MG63 (cell line): ENCODE measurements around the gene PCDHB9. TPM values are rescaled to one million over a fixed set of nuclear protein-coding genes. Genes with fewer than 3 reads are reported as not detected.
"Not testable (repeated sequence)": the region's sequence is repeated elsewhere in the genome, so short reads cannot be mapped to it uniquely, and the experiment has no call there.

ENCODE experiments used
- DNase-seq: peaks from one replicate; pipeline ENCODE4 v3.0.0-alpha.2; 2020
- H3K27me3 ChIP-seq: fragments of 250-450 bp; sonication (Bioruptor Pico); 2 replicates; pipeline ENCODE4 v1.5.1; 2020; ENCODE audit warnings: mild to moderate bottlenecking, moderate library complexity
- H3K36me3 ChIP-seq: fragments of 250-450 bp; sonication (Bioruptor Pico); 2 replicates; pipeline ENCODE4 v1.5.1; 2020; ENCODE audit warnings: mild to moderate bottlenecking, moderate library complexity
- H3K4me3 ChIP-seq: fragments of 250-450 bp; sonication (Bioruptor Pico); 2 replicates; pipeline ENCODE4 v1.5.1; 2020; ENCODE audit warnings: mild to moderate bottlenecking, moderate library complexity
- H3K9me3 ChIP-seq: fragments of 250-450 bp; sonication (Bioruptor Pico); 2 replicates; pipeline ENCODE4 v1.5.1; 2020; ENCODE audit warnings: mild to moderate bottlenecking, moderate library complexity
- total RNA-seq: library from RNA; depleted of rRNA; stranded (reverse); fragments of >200 nt; shearing (Covaris generic); gene quantifications from 2 replicates; pipeline ENCODE4 v1.2.3, GENCODE V29; 2014; ENCODE audit warnings: low replicate concordance; rRNA removed

Gene PCDHB9
- total RNA-seq = 1.9 TPM in 1 of 2 replicates, not detected in the other

DNA sequence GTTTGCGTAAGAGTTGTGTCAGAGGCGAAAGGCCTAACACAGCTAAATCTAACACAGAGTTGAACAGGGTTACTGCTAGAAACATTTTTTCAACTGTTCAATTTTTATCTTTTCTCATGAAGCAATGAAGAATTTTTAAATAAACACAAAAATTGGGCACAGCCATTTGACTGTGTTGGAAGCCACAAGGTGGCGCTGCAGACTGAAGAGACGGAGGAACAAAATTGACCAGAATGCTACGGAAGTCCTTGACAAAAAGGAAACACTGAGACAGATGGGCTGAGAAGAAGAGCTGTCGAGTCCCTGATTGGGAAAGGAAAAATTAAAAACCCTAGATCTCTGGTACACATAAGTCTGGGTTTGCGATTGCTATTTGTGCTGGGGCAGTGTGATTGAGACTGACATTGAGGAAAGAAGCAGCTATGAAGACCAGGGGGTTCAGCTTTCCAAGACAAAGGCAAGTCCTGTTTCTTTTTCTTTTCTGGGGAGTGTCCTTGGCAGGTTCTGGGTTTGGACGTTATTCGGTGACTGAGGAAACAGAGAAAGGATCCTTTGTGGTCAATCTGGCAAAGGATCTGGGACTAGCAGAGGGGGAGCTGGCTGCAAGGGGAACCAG is at the start of gene PCDHB9:
TSS of gene PCDHB9 (plus strand) at position 265 of the 616 bp plus-strand sequence. CDS start at position 423, 158 bp downstream.
- no peak for DNase-seq
- Histone ChIP-seq H3K36me3 (no peaks in the 10 kb centered on the region), H3K4me3 (no peak within 1 kb of the TSS), H3K27me3 (peaks cover 3% of the 10 kb centered on the region), H3K9me3 (peaks cover 2% of the 10 kb centered on the region; the same call in 1 of the 2 replicates)

DNA sequence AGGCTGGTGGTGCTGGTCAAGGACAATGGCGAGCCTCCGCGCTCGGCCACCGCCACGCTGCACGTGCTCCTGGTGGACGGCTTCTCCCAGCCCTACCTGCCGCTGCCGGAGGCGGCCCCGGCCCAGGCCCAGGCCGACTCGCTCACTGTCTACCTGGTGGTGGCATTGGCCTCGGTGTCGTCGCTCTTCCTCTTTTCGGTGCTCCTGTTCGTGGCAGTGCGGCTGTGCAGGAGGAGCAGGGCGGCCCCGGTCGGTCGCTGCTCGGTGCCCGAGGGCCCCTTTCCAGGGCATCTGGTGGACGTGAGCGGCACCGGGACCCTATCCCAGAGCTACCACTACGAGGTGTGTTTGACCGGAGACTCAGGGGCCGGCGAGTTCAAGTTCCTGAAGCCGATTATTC is 49.6 kb upstream of the PCDHB9 start:
- not testable (repeated sequence) for H3K9me3 ChIP-seq, H3K27me3 ChIP-seq, H3K36me3 ChIP-seq, DNase-seq, H3K4me3 ChIP-seq

GRCh38 chr5:141149812-141150211 is 37.1 kb upstream of the PCDHB9 start, which contains the start of gene PCDHB6:
Gene PCDHB6 (plus strand): TSS chr5:141150057. CDS start chr5:141150258, 201 bp downstream.
- no peaks in the 10 kb centered on the region for H3K36me3 ChIP-seq
- H3K4me3 ChIP-seq = no peak within 1 kb of the TSS
- no peak for DNase-seq
- H3K9me3 ChIP-seq = no peaks in the 10 kb centered on the region
- H3K27me3 ChIP-seq = peaks cover 3% of the 10 kb centered on the region

- no peak for DNase-seq
- Histone ChIP-seq H3K4me3 (no peak overlapping the region), H3K27me3 (peaks cover 3% of the 10 kb centered on the region), H3K36me3 (no peaks in the 10 kb centered on the region), H3K9me3 (no peaks in the 10 kb centered on the region)
Observed at GRCh38 chr5:141150224-141150992, 36.6 kb upstream of the PCDHB9 start.

- Histone ChIP-seq H3K27me3 (peaks cover 3% of the 10 kb centered on the region), H3K36me3 (no peaks in the 10 kb centered on the region), H3K4me3 (no peak overlapping the region), H3K9me3 (no peaks in the 10 kb centered on the region)
- DNase-seq = no peak
Observed at GRCh38 chr5:141150993-141151325, 36.0 kb upstream of the PCDHB9 start.

GRCh38 chr5:141151632-141152031 is 35.3 kb upstream of the PCDHB9 start:
- not testable (repeated sequence) for H3K4me3 ChIP-seq, H3K27me3 ChIP-seq, H3K36me3 ChIP-seq, DNase-seq, H3K9me3 ChIP-seq

GRCh38 chr5:141152096-141152495 is 34.9 kb upstream of the PCDHB9 start:
- H3K4me3 ChIP-seq, H3K27me3 ChIP-seq, H3K36me3 ChIP-seq, DNase-seq, H3K9me3 ChIP-seq: not testable (repeated sequence)

GRCh38 chr5:141155540-141156374 is 31.2 kb upstream of the PCDHB9 start:
- no peak for DNase-seq
- H3K9me3 ChIP-seq = no peaks in the 10 kb centered on the region
- H3K4me3 ChIP-seq = no peak overlapping the region
- H3K27me3 ChIP-seq = no peaks in the 10 kb centered on the region
- no peaks in the 10 kb centered on the region for H3K36me3 ChIP-seq

DNA sequence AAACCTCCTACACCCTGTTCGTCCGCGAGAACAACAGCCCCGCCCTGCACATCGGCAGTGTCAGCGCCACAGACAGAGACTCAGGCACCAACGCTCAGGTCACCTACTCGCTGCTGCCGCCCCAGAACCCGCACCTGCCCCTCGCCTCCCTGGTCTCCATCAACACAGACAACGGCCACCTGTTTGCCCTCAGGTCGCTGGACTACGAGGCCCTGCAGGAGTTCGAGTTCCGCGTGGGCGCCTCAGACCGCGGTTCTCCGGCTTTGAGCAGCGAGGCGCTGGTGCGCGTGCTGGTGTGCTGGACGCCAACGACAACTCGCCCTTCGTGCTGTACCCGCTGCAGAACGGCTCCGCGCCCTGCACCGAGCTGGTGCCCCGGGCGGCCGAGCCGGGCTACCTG is 29.6 kb upstream of the PCDHB9 start:
- not testable (repeated sequence) for DNase-seq, H3K4me3 ChIP-seq, H3K9me3 ChIP-seq, H3K36me3 ChIP-seq, H3K27me3 ChIP-seq

GRCh38 chr5:141157901-141158300 is 29.1 kb upstream of the PCDHB9 start:
- not testable (repeated sequence) for H3K9me3 ChIP-seq, H3K27me3 ChIP-seq, DNase-seq, H3K36me3 ChIP-seq, H3K4me3 ChIP-seq

- H3K36me3 ChIP-seq = no peaks in the 10 kb centered on the region
- H3K4me3 ChIP-seq = no peak within 1 kb of the TSS
- DNase-seq = no peak
- H3K27me3 ChIP-seq = peaks cover 8% of the 10 kb centered on the region
- no peaks in the 10 kb centered on the region; the same call in none of the 2 replicates for H3K9me3 ChIP-seq
Observed at GRCh38 chr5:141172381-141173204, 14.4 kb upstream of the PCDHB9 start, which contains the start of gene PCDHB7. Gene PCDHB7 (plus strand): TSS chr5:141172644. CDS start chr5:141172836, 192 bp downstream.

DNA sequence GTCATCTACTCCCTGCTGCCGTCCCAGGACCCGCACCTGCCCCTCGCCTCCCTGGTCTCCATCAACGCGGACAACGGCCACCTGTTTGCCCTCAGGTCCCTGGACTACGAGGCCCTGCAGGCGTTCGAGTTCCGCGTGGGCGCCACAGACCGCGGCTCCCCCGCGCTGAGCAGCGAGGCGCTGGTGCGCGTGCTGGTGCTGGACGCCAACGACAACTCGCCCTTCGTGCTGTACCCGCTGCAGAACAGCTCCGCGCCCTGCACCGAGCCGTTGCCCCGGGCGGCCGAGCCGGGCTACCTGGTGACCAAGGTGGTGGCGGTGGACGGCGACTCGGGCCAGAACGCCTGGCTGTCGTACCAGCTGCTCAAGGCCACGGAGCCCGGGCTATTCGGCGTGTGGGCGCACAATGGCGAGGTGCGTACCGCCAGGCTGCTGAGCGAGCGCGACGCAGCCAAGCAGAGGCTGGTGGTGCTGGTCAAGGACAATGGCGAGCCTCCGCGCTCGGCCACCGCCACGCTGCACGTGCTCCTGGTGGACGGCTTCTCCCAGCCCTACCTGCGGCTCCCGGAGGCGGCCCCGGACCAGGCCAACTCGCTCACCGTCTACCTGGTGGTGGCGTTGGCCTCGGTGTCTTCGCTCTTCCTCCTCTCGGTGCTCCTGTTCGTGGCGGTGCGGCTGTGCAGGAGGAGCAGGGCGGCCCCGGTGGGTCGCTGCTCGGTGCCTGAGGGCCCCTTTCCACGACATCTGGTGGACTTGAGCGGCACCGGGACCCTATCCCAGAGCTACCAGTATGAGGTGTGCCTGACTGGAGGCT is 12.5 kb upstream of the PCDHB9 start:
- DNase-seq, H3K36me3 ChIP-seq, H3K4me3 ChIP-seq, H3K9me3 ChIP-seq: not testable (repeated sequence)
- H3K27me3 ChIP-seq = peaks cover 11% of the 10 kb centered on the region

DNA sequence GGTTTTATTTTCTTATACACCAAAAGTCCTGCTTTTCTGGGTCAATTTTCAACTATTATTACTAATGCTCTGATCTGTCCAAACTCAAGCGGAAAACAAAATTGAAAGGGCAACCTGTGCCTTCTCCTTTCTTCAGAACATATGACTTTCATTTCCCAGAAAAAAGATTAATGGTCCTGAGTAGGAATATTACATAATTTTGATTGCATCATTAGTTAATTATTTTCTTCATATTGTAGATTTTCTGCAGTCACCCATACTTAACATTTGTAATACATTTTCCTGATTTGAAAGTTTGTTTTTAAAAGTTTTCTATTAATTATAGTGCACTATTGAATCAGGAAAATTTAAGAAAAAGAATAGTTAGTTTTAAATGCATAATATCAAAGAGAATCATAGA is 11.0 kb upstream of the PCDHB9 start:
- DNase-seq = no peak
- Histone ChIP-seq H3K27me3 (peaks cover 11% of the 10 kb centered on the region), H3K4me3 (no peak overlapping the region), H3K36me3 (no peaks in the 10 kb centered on the region), H3K9me3 (no peaks in the 10 kb centered on the region; the same call in none of the 2 replicates)

- H3K4me3 ChIP-seq, H3K36me3 ChIP-seq, H3K9me3 ChIP-seq: not testable (repeated sequence)
- peaks cover 11% of the 10 kb centered on the region for H3K27me3 ChIP-seq
- DNase-seq = peak; percentile 22
Observed at GRCh38 chr5:141177577-141178191, 9.3 kb upstream of the PCDHB9 start, which contains the start of gene PCDHB8. Gene PCDHB8 (plus strand): TSS chr5:141177790. CDS start chr5:141178035, 245 bp downstream.

GRCh38 chr5:141179371-141179770 is 7.6 kb upstream of the PCDHB9 start:
- peaks cover 11% of the 10 kb centered on the region for H3K27me3 ChIP-seq
- H3K36me3 ChIP-seq, DNase-seq, H3K9me3 ChIP-seq, H3K4me3 ChIP-seq: not testable (repeated sequence)
